GM12873 (cell line): Measurements from ENCODE around the gene EPHB1.

ENCODE experiments used
- CTCF ChIP-seq: IDR thresholded peaks from 2 replicates; pipeline ENCODE4 v1.5.1; 2012; ENCODE audit warnings: low read depth, mild to moderate bottlenecking, moderate library complexity, low read length, control low read depth; ENCODE audit not compliant: insufficient read depth; ENCODE audit errors: missing control alignments

The EPHB1 gene

GRCh38 chr3:134754768-134755559, 40.1 kb upstream of the EPHB1 start:
- peak; percentile 92 for TF ChIP-seq CTCF

- TF ChIP-seq CTCF = no peak
Measured at GRCh38 chr3:134755821-134756220, 39.2 kb upstream of the EPHB1 start.

- no peak for TF ChIP-seq CTCF
Measured at GRCh38 chr3:134757549-134758069, 37.5 kb upstream of the EPHB1 start.

GRCh38 chr3:134761213-134761612, 33.8 kb upstream of the EPHB1 start:
- TF ChIP-seq CTCF = no peak

GRCh38 chr3:134762016-134762415, 33.0 kb upstream of the EPHB1 start:
- TF ChIP-seq CTCF = no peak

GRCh38 chr3:134765468-134765867, 29.6 kb upstream of the EPHB1 start:
- no peak for TF ChIP-seq CTCF

- no peak for TF ChIP-seq CTCF
Measured at GRCh38 chr3:134766290-134766689, 28.8 kb upstream of the EPHB1 start.
